Measurements from ENCODE around the gene COL8A1.

COL8A1 gene

GRCh38 chr3:99627062-99627826 lies 11.2 kb upstream of the COL8A1 start:
- peak; percentile 4 for TF ChIP-seq CTCF (IDR thresholded peaks at IDR 0.05; ENCODE audit: low read depth, low read length, missing control alignments)
- in situ Hi-C loops (cut with HindIII; ENCODE audit: low sequenced_read_pairs), result no loop called here
- DNase-seq (ENCODE audit: low read depth), result no peak
- no peak overlapping the region for H3K4me3 ChIP-seq (ENCODE audit: low read depth, low read length)

- DNase-seq (ENCODE audit: low read depth), result no peak
- no peak for TF ChIP-seq CTCF (IDR thresholded peaks at IDR 0.05; ENCODE audit: low read depth, low read length, missing control alignments)
- in situ Hi-C loops (cut with HindIII; ENCODE audit: low sequenced_read_pairs), result no loop called here
- H3K4me3 ChIP-seq (ENCODE audit: low read depth, low read length), result no peak overlapping the region
Measured at GRCh38 chr3:99630815-99631214, 7.6 kb upstream of the COL8A1 start.

- TF ChIP-seq CTCF (IDR thresholded peaks at IDR 0.05; ENCODE audit: low read depth, low read length, missing control alignments), result no peak
- in situ Hi-C loops (cut with HindIII; ENCODE audit: low sequenced_read_pairs), result no loop called here
- DNase-seq (ENCODE audit: low read depth), result no peak
- H3K4me3 ChIP-seq (ENCODE audit: low read depth, low read length), result no peak overlapping the region
Measured at GRCh38 chr3:99633887-99634558, 4.4 kb upstream of the COL8A1 start.

- in situ Hi-C loops (cut with HindIII; ENCODE audit: low sequenced_read_pairs), result no loop called here
- DNase-seq (ENCODE audit: low read depth), result no peak
- no peak overlapping the region for H3K4me3 ChIP-seq (ENCODE audit: low read depth, low read length)
- TF ChIP-seq CTCF (IDR thresholded peaks at IDR 0.05; ENCODE audit: low read depth, low read length, missing control alignments), result no peak
Measured at GRCh38 chr3:99634881-99635280, 3.5 kb upstream of the COL8A1 start.

- no peak for DNase-seq (ENCODE audit: low read depth)
- H3K4me3 ChIP-seq (ENCODE audit: low read depth, low read length), result no peak overlapping the region
- no peak for TF ChIP-seq CTCF (IDR thresholded peaks at IDR 0.05; ENCODE audit: low read depth, low read length, missing control alignments)
- in situ Hi-C loops (cut with HindIII; ENCODE audit: low sequenced_read_pairs), result no loop called here
Measured at GRCh38 chr3:99635348-99635747, 3.0 kb upstream of the COL8A1 start.

GRCh38 chr3:99637016-99637367 lies 1.4 kb upstream of the COL8A1 start:
- no peak for DNase-seq (ENCODE audit: low read depth)
- H3K4me3 ChIP-seq (ENCODE audit: low read depth, low read length), result peak overlapping the region; percentile 69
- in situ Hi-C loops (cut with HindIII; ENCODE audit: low sequenced_read_pairs), result no loop called here
- TF ChIP-seq CTCF (IDR thresholded peaks at IDR 0.05; ENCODE audit: low read depth, low read length, missing control alignments), result peak; percentile 43
